Left kidney (tissue), 2 donors: Measurements from ENCODE around the gene HADHA. TPM values are rescaled to one million over a fixed set of nuclear protein-coding genes. Genes with fewer than 3 reads are reported as not detected.

Experiments used
- DNase-seq: peaks from one replicate; pipeline ENCODE4 v3.0.0-alpha.2; 2013
- polyA plus RNA-seq: library from polyadenylated mRNA; unstranded; fragments of 120-200 nt; gene quantifications from one replicate; pipeline ENCODE4 v1.2.1, GENCODE V29; 2013; ENCODE audit not compliant: insufficient read length

Gene HADHA
- polyA plus RNA-seq, 1 donor = 234 TPM

GRCh38 chr2:26246818-26247217 lies 2.4 kb upstream of the HADHA start:
- DNase-seq = no peak

- DNase-seq = peak; percentile 3
Observed at GRCh38 chr2:26245810-26246209, 1.4 kb upstream of the HADHA start.

DNA sequence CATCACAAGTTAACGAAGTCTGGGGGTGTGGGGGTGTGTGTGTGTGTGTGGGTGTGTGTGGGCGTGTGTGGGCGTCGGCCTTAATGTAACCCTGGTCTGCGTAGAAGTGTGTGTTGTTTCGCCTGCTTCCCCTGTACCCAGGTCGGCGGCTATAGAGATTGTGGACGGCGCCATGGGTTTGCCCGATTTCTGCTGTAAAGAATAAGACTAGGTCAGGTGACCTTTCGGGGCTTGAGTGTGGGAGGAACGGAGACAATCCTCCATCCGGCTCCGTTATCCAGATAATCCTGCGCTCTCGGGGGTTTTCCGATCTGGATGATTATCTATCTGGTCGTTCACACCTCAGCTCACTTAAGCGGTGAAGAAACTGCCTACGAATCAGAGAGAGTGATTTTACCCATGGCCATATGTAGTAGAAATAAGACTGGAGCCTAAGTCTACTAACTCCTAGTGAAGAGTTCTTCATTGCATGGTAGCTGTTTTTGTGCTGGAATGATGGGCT lies 850 bp upstream of the HADHA start:
- peak; percentile 36 for DNase-seq

- DNase-seq = peak; percentile 61
Observed at GRCh38 chr2:26243470-26244308, 743 bp downstream of the HADHA start.

DNA sequence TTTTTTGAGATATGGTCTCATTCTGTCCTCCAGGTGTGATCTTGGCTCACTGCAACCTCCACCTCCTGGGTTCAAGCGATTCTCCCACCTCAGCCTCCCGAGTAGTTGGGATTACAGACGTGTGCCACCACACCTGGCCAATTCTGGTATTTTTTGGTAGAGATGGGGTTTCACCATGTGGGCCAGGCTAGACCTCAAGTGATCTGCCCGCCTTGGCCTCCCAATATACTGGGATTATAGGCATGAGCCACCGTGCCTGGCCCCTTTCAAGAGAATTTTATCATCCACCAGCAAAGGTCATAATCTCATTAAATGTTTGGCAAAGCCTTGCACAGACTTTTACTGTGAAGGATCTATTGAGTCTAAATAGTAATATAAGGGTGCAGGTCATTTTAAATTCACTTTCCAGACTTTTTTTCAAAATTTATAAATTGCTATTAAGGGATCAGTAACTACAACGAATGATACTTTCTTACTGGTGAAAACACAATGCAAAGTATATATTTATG lies 2.5 kb downstream of the HADHA start:
- no peak for DNase-seq

GRCh38 chr2:26238311-26238958 lies 6.0 kb downstream of the HADHA start:
- DNase-seq = no peak

GRCh38 chr2:26237868-26238267 lies 6.6 kb downstream of the HADHA start:
- DNase-seq = no peak

DNA sequence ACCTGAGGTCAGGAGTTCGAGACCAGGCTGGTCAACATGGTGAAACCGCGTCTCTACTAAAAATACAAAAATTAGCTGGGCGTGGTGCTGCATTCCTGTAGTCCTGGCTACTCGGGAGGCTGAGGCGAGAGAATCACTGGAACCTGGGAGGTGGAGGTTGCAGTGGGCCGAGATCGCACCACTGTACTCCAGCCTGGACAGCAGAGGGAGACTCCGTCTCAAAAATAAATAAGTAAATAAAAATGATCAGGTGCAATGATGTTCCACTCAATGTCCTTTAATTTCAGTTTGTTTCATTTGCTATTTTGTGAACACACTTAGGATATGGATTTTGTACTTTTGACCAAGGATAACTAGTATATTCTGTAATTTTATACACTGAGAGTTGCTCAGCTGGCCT lies 9.3 kb downstream of the HADHA start:
- no peak for DNase-seq

DNA sequence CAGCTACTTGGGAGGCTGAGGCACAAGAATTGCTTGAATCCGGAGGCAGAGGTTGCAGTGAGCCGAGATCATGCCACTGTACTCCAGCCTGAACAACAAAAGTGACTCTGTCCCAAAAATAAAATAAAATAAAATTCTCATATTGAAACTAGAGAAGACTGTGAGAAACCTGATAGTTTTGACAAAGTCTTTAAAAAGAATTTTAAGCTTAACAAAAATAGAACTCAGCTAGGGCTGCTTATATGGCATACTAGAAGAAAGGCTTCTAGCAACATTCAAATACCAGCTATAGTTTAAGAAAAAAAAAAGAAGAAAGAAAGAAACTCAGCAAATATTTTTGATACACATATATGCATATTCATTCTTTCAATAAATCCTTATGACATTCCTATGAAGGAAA lies 13.6 kb downstream of the HADHA start:
- no peak for DNase-seq

GRCh38 chr2:26229595-26229994 lies 14.8 kb downstream of the HADHA start:
- DNase-seq = no peak

DNA sequence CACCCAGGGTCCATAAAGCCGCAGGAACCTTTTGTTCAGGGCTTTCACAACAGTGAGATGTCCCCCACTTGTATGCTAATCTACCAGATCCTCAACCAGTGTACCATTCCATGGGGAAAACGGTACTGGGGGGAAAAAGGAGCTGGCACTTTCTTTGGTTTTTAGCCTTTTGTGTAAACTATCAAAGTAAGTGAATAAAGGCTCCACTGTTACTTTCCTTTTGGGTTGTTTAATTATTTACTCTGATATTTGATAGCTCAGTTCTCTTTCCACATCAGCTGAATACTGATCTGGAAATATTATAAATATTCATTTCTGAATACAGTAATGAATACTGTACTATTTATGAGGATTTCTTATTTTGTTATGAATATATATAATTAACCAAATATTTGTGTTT lies 20.3 kb downstream of the HADHA start:
- DNase-seq = no peak

GRCh38 chr2:26223018-26223417 lies 21.4 kb downstream of the HADHA start:
- DNase-seq = no peak

- DNase-seq = no peak
Observed at GRCh38 chr2:26217720-26218119, 26.7 kb downstream of the HADHA start.

DNA sequence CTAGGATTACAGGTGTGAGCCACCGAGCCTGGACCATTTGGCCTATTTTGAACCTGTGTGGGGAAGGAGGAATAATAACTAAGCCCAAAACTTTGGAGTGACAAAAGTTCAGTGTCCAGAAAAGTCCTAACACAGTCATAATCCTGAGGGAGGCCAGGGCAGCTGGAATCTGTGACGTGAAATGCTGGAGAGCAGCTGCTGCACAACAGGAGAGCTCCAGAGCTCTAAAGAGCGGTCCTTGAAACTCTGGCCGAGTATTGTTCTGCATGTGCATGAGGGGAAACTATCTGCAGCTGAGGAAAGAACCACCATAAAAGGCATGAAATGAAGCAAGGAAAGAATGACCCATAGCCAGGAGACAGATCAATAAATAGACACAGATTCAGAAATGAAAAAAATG lies 27.8 kb downstream of the HADHA start:
- DNase-seq = no peak

DNA sequence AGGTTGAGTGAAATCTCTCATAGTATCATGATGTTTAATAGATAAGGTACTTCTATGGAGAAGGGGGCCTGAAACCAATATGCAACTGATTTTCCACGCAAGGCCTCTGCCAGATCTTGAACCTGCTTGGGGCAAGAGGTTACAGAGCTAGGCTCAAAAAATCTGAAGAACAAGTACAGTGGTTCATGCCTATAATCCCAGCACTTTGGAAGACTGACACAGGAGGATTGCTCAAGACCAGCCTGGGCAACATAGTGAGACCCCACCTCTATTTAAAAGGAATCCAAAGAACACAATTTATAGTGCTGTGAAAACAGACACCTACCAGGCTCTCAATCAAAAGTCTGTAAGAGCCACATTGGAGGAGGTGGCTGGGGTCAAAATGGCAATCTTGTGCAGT lies 28.6 kb downstream of the HADHA start:
- DNase-seq = no peak

GRCh38 chr2:26214759-26215158 lies 29.7 kb downstream of the HADHA start:
- DNase-seq = no peak

- DNase-seq = no peak
Observed at GRCh38 chr2:26212011-26212410, 32.4 kb downstream of the HADHA start.

GRCh38 chr2:26203906-26204305 lies 40.5 kb downstream of the HADHA start:
- no peak for DNase-seq

- DNase-seq = no peak
Observed at GRCh38 chr2:26202981-26203490, 41.4 kb downstream of the HADHA start.

DNA sequence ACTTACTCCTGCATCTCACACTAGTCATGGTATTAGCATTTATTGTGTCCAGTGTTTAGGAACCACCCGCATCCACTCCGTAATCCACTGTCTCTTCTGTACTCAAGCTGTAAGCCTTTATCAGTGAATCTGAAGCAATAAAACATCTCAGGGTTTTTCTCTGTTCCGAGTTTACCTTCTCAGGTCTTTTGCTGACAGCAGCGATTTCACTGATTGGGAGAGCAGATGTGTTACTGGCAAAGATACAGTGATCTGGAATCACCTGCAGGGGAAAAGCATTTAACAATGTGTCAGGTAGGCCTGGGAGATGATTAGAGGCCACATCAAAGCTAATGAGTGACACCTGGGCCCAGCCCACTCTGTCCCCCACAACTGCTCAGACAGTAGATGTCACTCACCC lies 46.9 kb downstream of the HADHA start:
- DNase-seq = no peak

- no peak for DNase-seq
Observed at GRCh38 chr2:26196683-26197418, 47.6 kb downstream of the HADHA start.
